Lung (tissue), 12 donors: ENCODE data around the gene RASAL2. TPM values are rescaled to one million over a fixed set of nuclear protein-coding genes. Genes with fewer than 3 reads are reported as not detected.

Experiments used
- ATAC-seq: fragments of 200-7000 bp; cut with Tn5 transposase; one replicate; pipeline ENCODE4 v1.9.1; 2020; ENCODE audit warnings: moderate number of reproducible peaks; ENCODE audit not compliant: insufficient read depth, low FRiP score
- DNase-seq, 3 donors: peaks; one replicate each; pipeline ENCODE4 v3.0.0-alpha.2; 2013 to 2017
- H3K27ac ChIP-seq, 2 donors: one replicate each; pipeline ENCODE4 v1.5.1; 2013; ENCODE audit warnings: mild to moderate bottlenecking in 2 of 2, moderate library complexity in 2 of 2, control low read depth in 1 of 2, inconsistent platforms in 1 of 2, low read depth in 1 of 2, low read length in 1 of 2
- H3K27me3 ChIP-seq, 3 donors: one replicate each; pipeline ENCODE4 v1.5.1; 2013; ENCODE audit warnings: low read length in 2 of 3; ENCODE audit not compliant: control insufficient read depth in 3 of 3, insufficient read depth in 3 of 3
- H3K36me3 ChIP-seq, 4 donors: one replicate each; pipeline ENCODE4 v1.5.1; 2013; ENCODE audit warnings: low read length in 4 of 4, mild to moderate bottlenecking in 1 of 4, moderate library complexity in 1 of 4; ENCODE audit not compliant: control insufficient read depth in 4 of 4, insufficient read depth in 4 of 4
- H3K4me1 ChIP-seq, 5 donors: one replicate each; pipeline ENCODE4 v1.5.1; 2013; ENCODE audit warnings: low read length in 5 of 5, mild to moderate bottlenecking in 2 of 5, moderate library complexity in 1 of 5; ENCODE audit not compliant: control insufficient read depth in 5 of 5, insufficient read depth in 5 of 5
- H3K4me3 ChIP-seq: one replicate; pipeline ENCODE4 v1.5.1; 2013; ENCODE audit warnings: mild to moderate bottlenecking, control low read depth, moderate library complexity
- H3K9ac ChIP-seq, 2 donors: one replicate each; pipeline ENCODE4 v1.5.1; 2013; ENCODE audit warnings: low read length in 2 of 2, control low read depth in 1 of 2; ENCODE audit not compliant: insufficient read depth in 1 of 2
- H3K9me3 ChIP-seq, 4 donors: one replicate each; pipeline ENCODE4 v1.5.1; 2013; ENCODE audit warnings: low read length in 3 of 4, mild to moderate bottlenecking in 1 of 4, moderate library complexity in 1 of 4; ENCODE audit not compliant: control insufficient read depth in 4 of 4, insufficient read depth in 3 of 4
- WGBS, 2 donors: extraction: QIAGEN DNeasy Blood & Tissue Kit; methylation state at CpG; one replicate each; pipeline ENCODE4 v1.1.7; 2013; 5-methylcytosine and 5-hydroxymethylcytosine counted together
- polyA plus RNA-seq, 2 donors: library from polyadenylated mRNA; stranded (reverse); fragments of 200-250 nt; gene quantifications; one replicate each; pipeline ENCODE4 v1.2.1, GENCODE V29; 2013
- total RNA-seq, 2 donors: library from RNA; depleted of rRNA in 1 of 2; stranded (reverse); fragments of >200 nt in 1 of 2; gene quantifications; one replicate each; pipeline ENCODE4 v1.2.1, GENCODE V29; 2014 to 2021
- TF ChIP-seq, protein P1 (sequence below): IDR thresholded peaks from 2 replicates; pipeline ENCODE4 v1.5.1; 2012; ENCODE audit warnings: mild to moderate bottlenecking; ENCODE audit errors: control extremely low read depth, extremely low read depth
- donor health status: control.
- donor health status: control.
- donor health status: Bipolar disorder and iron deficiency.
- donor health status: healthy.
- donor health status: DM: yes; HTN: yes; CAD: no.

Gene RASAL2
- total and polyA plus RNA-seq, 4 donors, result 4.9 to 34.8 (median 15.8) TPM

DNA sequence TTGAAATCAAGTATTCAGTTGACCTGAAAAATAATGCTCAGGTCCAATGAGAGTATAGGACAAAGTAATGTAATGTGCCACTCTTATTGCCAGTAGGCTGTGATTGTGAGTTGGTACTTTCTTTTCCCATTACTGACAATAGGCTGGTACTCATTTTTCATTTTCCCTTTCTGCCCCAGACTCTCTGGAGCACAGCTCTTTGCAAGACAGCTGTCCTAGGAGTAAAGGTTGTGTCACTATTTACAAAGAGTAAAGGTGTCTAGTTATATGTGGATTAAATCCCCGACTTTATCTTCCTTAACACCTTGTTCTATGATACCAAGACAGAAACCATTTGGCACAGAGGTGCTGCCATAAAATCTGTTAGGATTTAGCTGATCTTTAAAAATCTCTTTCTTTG, 32.3 kb upstream of the RASAL2 start:
- Histone ChIP-seq H3K4me1 (peaks cover 0 to 38% (median 2%) of the 10 kb centered on the region in 5 donors), H3K27ac (peak overlapping the region in 1 of 2 donors; percentile 13)
- no peak for ATAC-seq

GRCh38 chr1:178064191-178064821, 29.6 kb upstream of the RASAL2 start:
- WGBS, 2 donors, result 92 to 93% methylated on average over 8 of the region's 8 CpGs
- Histone ChIP-seq H3K27me3 (no peaks in the 10 kb centered on the region), H3K9me3 (peaks cover 0 to 2% (median 0%) of the 10 kb centered on the region in 4 donors), H3K27ac (no peak overlapping the region), H3K4me3 (no peak overlapping the region), H3K36me3 (no peaks in the 10 kb centered on the region), H3K4me1 (peaks cover 0 to 14% (median 0%) of the 10 kb centered on the region in 5 donors), H3K9ac (no peak overlapping the region)
- ATAC-seq (no peak), DNase-seq (no peak)
- TF ChIP-seq, protein P1, sequence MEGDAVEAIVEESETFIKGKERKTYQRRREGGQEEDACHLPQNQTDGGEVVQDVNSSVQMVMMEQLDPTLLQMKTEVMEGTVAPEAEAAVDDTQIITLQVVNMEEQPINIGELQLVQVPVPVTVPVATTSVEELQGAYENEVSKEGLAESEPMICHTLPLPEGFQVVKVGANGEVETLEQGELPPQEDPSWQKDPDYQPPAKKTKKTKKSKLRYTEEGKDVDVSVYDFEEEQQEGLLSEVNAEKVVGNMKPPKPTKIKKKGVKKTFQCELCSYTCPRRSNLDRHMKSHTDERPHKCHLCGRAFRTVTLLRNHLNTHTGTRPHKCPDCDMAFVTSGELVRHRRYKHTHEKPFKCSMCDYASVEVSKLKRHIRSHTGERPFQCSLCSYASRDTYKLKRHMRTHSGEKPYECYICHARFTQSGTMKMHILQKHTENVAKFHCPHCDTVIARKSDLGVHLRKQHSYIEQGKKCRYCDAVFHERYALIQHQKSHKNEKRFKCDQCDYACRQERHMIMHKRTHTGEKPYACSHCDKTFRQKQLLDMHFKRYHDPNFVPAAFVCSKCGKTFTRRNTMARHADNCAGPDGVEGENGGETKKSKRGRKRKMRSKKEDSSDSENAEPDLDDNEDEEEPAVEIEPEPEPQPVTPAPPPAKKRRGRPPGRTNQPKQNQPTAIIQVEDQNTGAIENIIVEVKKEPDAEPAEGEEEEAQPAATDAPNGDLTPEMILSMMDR, result no peak

More for the DNA sequence above, 32.3 kb upstream of the RASAL2 start:
- DNase-seq, result no peak
- peaks cover 0 to 2% (median 0%) of the 10 kb centered on the region in 4 donors for H3K9me3 ChIP-seq
- H3K27me3 ChIP-seq, result no peaks in the 10 kb centered on the region
- WGBS, 2 donors, result 52 to 91% methylated on average over 1 of the region's 1 CpG
- H3K4me3 ChIP-seq, result no peak overlapping the region
- TF ChIP-seq, protein P1, result no peak
- H3K9ac ChIP-seq, result no peak overlapping the region
- no peaks in the 10 kb centered on the region for H3K36me3 ChIP-seq

DNA sequence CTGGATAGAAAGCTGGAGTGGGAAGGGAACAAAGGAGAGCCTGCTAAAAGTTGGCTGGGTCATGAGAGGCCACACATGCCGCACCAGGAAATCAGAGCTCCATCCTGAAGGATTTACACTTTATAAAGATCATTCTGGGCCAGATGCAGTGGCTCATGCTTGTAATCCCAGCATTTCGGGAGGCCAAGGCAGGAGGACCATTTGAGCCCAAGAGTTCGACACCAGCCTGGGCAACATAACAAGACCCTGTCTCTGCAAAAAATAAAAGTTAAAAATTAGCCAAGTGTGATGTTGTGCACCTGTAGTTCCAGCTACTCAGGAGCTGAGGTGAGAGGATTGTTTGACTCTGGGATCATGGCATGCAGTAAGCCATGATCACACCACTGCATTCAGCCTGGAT, 28.7 kb upstream of the RASAL2 start:
- 95 to 100% methylated on average over 3 of the region's 3 CpGs for WGBS, 2 donors
- no peak for DNase-seq

More for the DNA sequence above, 28.7 kb upstream of the RASAL2 start:
- Histone ChIP-seq H3K9ac (no peak overlapping the region), H3K27me3 (no peaks in the 10 kb centered on the region), H3K36me3 (no peaks in the 10 kb centered on the region), H3K4me3 (no peak overlapping the region), H3K4me1 (peaks cover 0 to 10% (median 0%) of the 10 kb centered on the region in 5 donors), H3K9me3 (peaks cover 0 to 2% (median 0%) of the 10 kb centered on the region in 4 donors), H3K27ac (no peak overlapping the region)
- no peak for ATAC-seq
- TF ChIP-seq, protein P1, result no peak
